Lower lobe of right lung (tissue), 2 donors: Measurements from ENCODE around the gene MRM1. TPM values are rescaled to one million over a fixed set of nuclear protein-coding genes. Genes with fewer than 3 reads are reported as not detected.
"Not testable (repeated sequence)": the region's sequence is repeated elsewhere in the genome, so short reads cannot be mapped to it uniquely, and the experiment has no call there.

Experiments
- ATAC-seq, 2 donors: fragments of 200-7000 bp; cut with Tn5 transposase; one replicate each; pipeline ENCODE4 v1.9.1; 2020 to 2022; ENCODE audit warnings: mild to moderate bottlenecking in 2 of 2, moderate library complexity in 2 of 2
- DNase-seq: peaks from one replicate; pipeline ENCODE4 v3.0.0-alpha.2; 2020
- H3K27ac ChIP-seq: fragments of 200-600 bp; one replicate; pipeline ENCODE4 v1.8.0; 2022
- H3K27me3 ChIP-seq: fragments of 200-600 bp; one replicate; pipeline ENCODE4 v1.8.0; 2022; ENCODE audit warnings: low read depth
- H3K36me3 ChIP-seq: fragments of 200-600 bp; one replicate; pipeline ENCODE4 v1.8.0; 2022; ENCODE audit warnings: mild to moderate bottlenecking
- H3K4me1 ChIP-seq: fragments of 200-600 bp; one replicate; pipeline ENCODE4 v1.8.0; 2022
- H3K4me3 ChIP-seq: fragments of 200-600 bp; one replicate; pipeline ENCODE4 v1.8.0; 2022; ENCODE audit warnings: mild to moderate bottlenecking
- H3K9me3 ChIP-seq: fragments of 200-600 bp; one replicate; pipeline ENCODE4 v1.8.0; 2022
- intact Hi-C: fragments of 100-400 bp; cut with DNase I; formaldehyde crosslinking; loops from one replicate; pipeline ENCODE4 v1.11.0; 2022
- total RNA-seq: library from RNA; stranded (reverse); fragmentation: NEBNext Ultra II Directional; extraction: Animal tissue kit (Norgen Biotek cat#: 25700); gene quantifications from one replicate; pipeline ENCODE4 v1.2.1, GENCODE V29; 2021
- TF ChIP-seq, protein P1 (sequence below): fragments of 200-600 bp; IDR thresholded peaks from one replicate; pipeline ENCODE4 v1.8.0; 2022; ENCODE audit warnings: antibody characterized with exemption, mild to moderate bottlenecking
- donor health status: DM: no; HTN: yes; CAD: no; lungs with severe emphysema.

MRM1 gene
- total RNA-seq, 1 donor from 2014 or later, result 6.6 TPM

DNA sequence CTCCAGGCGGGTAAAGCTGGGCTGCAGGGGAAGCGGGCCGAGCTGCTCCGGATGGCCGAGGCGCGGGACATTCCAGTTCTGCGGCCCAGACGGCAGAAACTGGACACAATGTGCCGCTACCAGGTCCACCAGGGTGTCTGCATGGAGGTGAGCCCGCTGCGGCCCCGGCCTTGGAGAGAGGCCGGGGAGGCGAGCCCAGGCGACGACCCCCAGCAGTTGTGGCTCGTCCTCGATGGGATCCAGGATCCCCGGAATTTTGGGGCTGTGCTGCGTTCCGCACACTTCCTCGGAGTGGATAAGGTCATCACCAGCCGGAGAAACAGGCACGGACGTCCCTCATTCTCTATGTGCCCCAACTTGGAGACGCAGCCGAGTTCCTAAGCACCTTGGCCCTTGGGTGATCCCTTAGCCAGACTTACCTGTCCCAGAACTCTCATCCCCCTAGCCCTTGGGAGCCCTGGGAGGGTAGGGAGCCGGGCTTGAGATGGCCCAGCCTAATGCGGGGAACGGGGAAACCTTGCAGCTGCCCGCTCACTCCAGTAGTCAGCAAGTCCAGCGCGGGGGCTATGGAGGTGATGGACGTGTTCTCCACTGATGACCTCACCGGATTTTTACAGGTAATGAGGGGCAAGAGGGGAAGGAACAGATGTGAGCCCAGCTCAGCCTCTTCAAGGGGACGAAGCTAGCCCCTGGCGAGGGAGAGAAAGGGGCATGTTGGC, 806 bp downstream of the MRM1 start:
- peak; percentile 5 to 59 for ATAC-seq
- peak; percentile 46 for DNase-seq
- Histone ChIP-seq H3K36me3 (no peaks in the 10 kb centered on the region), H3K27ac (peak overlapping the region; percentile 86), H3K27me3 (no peaks in the 10 kb centered on the region), H3K4me1 (peaks cover 26% of the 10 kb centered on the region), H3K4me3 (peak overlapping the region; percentile 88), H3K9me3 (no peaks in the 10 kb centered on the region)
- TF ChIP-seq, protein P1, sequence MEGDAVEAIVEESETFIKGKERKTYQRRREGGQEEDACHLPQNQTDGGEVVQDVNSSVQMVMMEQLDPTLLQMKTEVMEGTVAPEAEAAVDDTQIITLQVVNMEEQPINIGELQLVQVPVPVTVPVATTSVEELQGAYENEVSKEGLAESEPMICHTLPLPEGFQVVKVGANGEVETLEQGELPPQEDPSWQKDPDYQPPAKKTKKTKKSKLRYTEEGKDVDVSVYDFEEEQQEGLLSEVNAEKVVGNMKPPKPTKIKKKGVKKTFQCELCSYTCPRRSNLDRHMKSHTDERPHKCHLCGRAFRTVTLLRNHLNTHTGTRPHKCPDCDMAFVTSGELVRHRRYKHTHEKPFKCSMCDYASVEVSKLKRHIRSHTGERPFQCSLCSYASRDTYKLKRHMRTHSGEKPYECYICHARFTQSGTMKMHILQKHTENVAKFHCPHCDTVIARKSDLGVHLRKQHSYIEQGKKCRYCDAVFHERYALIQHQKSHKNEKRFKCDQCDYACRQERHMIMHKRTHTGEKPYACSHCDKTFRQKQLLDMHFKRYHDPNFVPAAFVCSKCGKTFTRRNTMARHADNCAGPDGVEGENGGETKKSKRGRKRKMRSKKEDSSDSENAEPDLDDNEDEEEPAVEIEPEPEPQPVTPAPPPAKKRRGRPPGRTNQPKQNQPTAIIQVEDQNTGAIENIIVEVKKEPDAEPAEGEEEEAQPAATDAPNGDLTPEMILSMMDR, result no peak
- intact Hi-C loops, result no loop called here

DNA sequence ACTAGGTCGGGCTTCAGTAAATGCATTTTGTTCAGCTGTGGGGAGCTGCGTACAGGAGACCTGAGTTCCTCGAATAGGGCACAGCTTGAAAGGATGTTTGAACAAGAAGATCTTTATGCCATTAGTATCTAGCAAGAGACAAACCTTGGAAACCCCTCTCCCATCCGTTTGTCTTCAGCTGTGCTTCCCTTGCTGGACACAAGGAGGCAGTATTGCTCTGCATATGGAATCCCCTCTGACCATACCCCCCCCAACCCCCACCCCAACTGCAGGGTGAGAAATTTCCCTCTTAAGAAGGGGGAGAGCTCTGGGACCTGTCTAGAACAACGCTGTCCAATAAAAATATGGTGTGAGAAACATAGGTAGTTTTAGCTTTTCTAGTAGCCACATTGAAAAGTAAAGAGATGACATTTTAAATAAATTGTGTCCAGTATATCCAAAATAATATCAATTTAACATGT, 1.6 kb downstream of the MRM1 start:
- intact Hi-C loops, result no loop called here
- peak overlapping the region; percentile 88 for H3K4me3 ChIP-seq

DNA sequence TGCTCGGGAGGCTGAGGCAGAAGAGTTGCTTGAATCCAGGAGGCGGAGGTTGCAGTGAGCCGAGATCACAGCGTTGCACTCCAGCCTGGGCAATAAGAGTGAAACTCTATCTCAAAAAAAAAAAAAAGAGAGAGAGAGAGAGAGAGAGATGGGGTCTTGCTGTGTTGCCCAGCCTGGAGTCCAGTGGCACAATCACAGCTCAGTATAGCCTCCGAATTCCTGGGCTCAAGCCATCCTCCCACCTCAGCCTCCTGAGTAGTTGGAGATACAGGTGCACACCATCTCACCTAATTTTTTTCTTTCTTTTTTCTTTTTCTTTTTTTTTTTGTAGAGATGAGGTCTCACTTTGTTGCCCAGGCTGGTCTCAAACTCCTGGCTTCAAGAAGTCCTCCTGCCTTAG, 3.6 kb downstream of the MRM1 start:
- intact Hi-C loops, H3K27me3 ChIP-seq, DNase-seq, H3K27ac ChIP-seq, H3K4me3 ChIP-seq, H3K36me3 ChIP-seq, H3K9me3 ChIP-seq, ATAC-seq: not testable (repeated sequence)
- H3K4me1 ChIP-seq, result peaks cover 37% of the 10 kb centered on the region

More for the DNA sequence above, 1.6 kb downstream of the MRM1 start:
- Histone ChIP-seq H3K27ac (no peak overlapping the region), H3K27me3 (no peaks in the 10 kb centered on the region), H3K36me3 (no peaks in the 10 kb centered on the region), H3K9me3 (no peaks in the 10 kb centered on the region), H3K4me1 (peaks cover 26% of the 10 kb centered on the region)
- DNase-seq (peak; percentile 58), ATAC-seq (peak; percentile 39 to 51)
- TF ChIP-seq, protein P1, result peak; percentile 81

DNA sequence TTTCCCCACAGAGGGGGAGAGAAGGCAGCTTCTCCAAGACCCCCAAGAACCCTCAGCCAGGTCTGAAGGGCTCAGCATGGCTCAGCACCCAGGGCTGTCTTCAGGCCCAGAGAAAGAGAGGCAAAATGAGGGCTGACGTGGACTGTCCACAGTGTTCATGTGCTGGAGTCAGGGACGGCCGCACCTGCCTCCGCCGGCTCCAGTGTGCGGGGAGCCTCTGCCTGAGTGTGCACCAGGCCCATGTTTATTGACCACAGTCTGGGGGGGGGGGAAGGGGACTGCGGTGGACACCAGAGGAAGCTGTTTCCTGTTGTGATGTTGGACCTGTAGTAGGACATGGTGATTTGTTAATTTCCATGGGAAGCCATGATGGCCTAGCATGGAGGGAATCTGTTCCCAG, 6.9 kb downstream of the MRM1 start:
- Histone ChIP-seq H3K9me3 (no peaks in the 10 kb centered on the region), H3K27me3 (peaks cover 3% of the 10 kb centered on the region), H3K27ac (no peak overlapping the region), H3K4me1 (peaks cover 13% of the 10 kb centered on the region), H3K4me3 (no peak overlapping the region), H3K36me3 (no peaks in the 10 kb centered on the region)
- DNase-seq, result peak; percentile 20
- TF ChIP-seq, protein P1, result no peak
- intact Hi-C loops, result no loop called here
- no peak for ATAC-seq

DNA sequence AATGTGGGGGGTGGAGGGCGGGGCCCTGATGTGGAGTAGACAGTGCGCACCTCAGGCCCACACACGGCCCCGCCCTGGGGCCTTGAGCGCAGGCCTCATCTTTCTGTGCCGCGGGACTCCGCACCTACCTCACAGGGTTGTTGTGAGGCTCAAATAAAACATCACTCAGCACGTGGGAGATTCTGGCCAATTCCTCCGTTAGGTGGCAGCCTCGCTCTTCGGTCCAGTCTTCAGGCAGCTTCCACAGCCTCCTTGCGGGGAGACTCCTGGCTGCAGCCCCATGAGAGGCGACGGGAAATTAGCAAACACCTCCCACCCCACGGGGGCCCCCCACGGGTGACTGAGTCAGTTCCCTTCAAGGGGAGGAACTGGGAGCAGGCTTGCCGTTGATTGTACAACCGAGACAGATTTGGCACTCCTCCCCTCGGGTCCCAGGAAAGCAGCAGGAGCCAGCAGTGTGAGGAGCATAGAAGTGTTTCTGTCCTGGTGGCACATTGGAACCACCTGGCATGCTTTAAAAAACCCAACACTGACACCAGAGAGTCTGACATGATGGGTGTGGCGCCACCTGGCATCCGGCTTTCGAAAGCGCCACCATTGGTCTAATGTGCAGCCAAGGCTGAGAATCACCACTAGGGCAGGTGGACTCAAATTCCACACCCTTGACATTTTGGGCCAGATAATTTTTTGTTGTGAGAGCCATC, 7.6 kb downstream of the MRM1 start:
- Histone ChIP-seq H3K27me3 (peaks cover 6% of the 10 kb centered on the region), H3K4me3 (no peak overlapping the region), H3K4me1 (peaks cover 10% of the 10 kb centered on the region), H3K36me3 (no peaks in the 10 kb centered on the region), H3K27ac (no peak overlapping the region), H3K9me3 (no peaks in the 10 kb centered on the region)
- intact Hi-C loops, result no loop called here
- DNase-seq, result peak; percentile 50
- TF ChIP-seq, protein P1, result peak; percentile 20
- ATAC-seq, result peak; percentile 43 to 65

DNA sequence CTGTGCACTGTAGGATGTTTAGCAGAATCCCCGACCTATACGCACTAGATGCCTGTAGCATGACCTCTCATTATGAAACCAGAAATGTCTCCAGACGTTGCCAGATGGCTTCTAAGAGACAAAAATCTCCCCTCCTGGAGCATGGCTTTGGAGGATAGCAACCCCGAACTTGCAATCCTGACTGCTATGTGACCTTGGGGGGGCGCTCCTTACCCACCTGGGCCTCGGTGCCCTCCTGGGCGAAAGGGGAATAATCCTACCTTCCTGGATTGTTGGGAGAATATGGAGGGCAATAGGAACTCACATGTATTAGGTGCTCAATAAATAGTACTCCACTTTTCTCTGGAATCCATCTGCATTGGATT, 8.1 kb downstream of the MRM1 start:
- peaks cover 6% of the 10 kb centered on the region for H3K27me3 ChIP-seq
- H3K4me1 ChIP-seq, result peaks cover 10% of the 10 kb centered on the region
- no peak overlapping the region for H3K27ac ChIP-seq
- no peaks in the 10 kb centered on the region for H3K9me3 ChIP-seq
- ATAC-seq (no peak), DNase-seq (no peak)
- intact Hi-C loops, result no loop called here
- TF ChIP-seq, protein P1, result no peak
- no peaks in the 10 kb centered on the region for H3K36me3 ChIP-seq
- H3K4me3 ChIP-seq, result no peak overlapping the region
